ENCODE measurements around the gene OXSR1.

OXSR1 gene

GRCh38 chr3:38247366-38248035, 82.2 kb downstream of the OXSR1 start:
- no peak for TF ChIP-seq POLR2AphosphoS5 (IDR thresholded peaks at IDR 0.05; ENCODE audit: low read depth, low read length)
- no peak for TF ChIP-seq SIN3A (IDR thresholded peaks at IDR 0.05; ENCODE audit: borderline replicate concordance, insufficient read depth, low read length)
- TF ChIP-seq TAF1 (IDR thresholded peaks at IDR 0.05; ENCODE audit: borderline replicate concordance, insufficient read depth, low read length), result no peak

GRCh38 chr3:38250198-38250597, 84.9 kb downstream of the OXSR1 start:
- TF ChIP-seq POLR2AphosphoS5 (IDR thresholded peaks at IDR 0.05; ENCODE audit: low read depth, low read length) (no peak), TAF1 (IDR thresholded peaks at IDR 0.05; ENCODE audit: borderline replicate concordance, insufficient read depth, low read length) (no peak), SIN3A (IDR thresholded peaks at IDR 0.05; ENCODE audit: borderline replicate concordance, insufficient read depth, low read length) (no peak), REST (IDR thresholded peaks at IDR 0.05; ENCODE audit: insufficient read depth in 1 of 2, low read depth in 2 of 2, low read length in 2 of 2) (no peak), FOXP2 (optimal IDR thresholded peaks at IDR 0.05; ENCODE audit: borderline replicate concordance, extremely low read depth, extremely low read length, insufficient read depth) (no peak)

GRCh38 chr3:38251197-38251596, 85.9 kb downstream of the OXSR1 start:
- TF ChIP-seq FOXP2 (optimal IDR thresholded peaks at IDR 0.05; ENCODE audit: borderline replicate concordance, extremely low read depth, extremely low read length, insufficient read depth) (no peak), REST (IDR thresholded peaks at IDR 0.05; ENCODE audit: insufficient read depth in 1 of 2, low read depth in 2 of 2, low read length in 2 of 2) (no peak), TAF1 (IDR thresholded peaks at IDR 0.05; ENCODE audit: borderline replicate concordance, insufficient read depth, low read length) (no peak), POLR2AphosphoS5 (IDR thresholded peaks at IDR 0.05; ENCODE audit: low read depth, low read length) (no peak), SIN3A (IDR thresholded peaks at IDR 0.05; ENCODE audit: borderline replicate concordance, insufficient read depth, low read length) (no peak)

- TF ChIP-seq POLR2AphosphoS5 (IDR thresholded peaks at IDR 0.05; ENCODE audit: low read depth, low read length) (no peak), REST (IDR thresholded peaks at IDR 0.05; ENCODE audit: insufficient read depth in 1 of 2, low read depth in 2 of 2, low read length in 2 of 2) (no peak), TAF1 (IDR thresholded peaks at IDR 0.05; ENCODE audit: borderline replicate concordance, insufficient read depth, low read length) (no peak), FOXP2 (optimal IDR thresholded peaks at IDR 0.05; ENCODE audit: borderline replicate concordance, extremely low read depth, extremely low read length, insufficient read depth) (no peak)
These were observed 88.4 kb downstream of the OXSR1 start for GRCh38 chr3:38253704-38254103.

- TF ChIP-seq FOXP2 (optimal IDR thresholded peaks at IDR 0.05; ENCODE audit: borderline replicate concordance, extremely low read depth, extremely low read length, insufficient read depth) (no peak), TAF1 (IDR thresholded peaks at IDR 0.05; ENCODE audit: borderline replicate concordance, insufficient read depth, low read length) (no peak)
These were observed 89.5 kb downstream of the OXSR1 start for GRCh38 chr3:38254872-38255271.

- TF ChIP-seq SIN3A (IDR thresholded peaks at IDR 0.05; ENCODE audit: borderline replicate concordance, insufficient read depth, low read length) (no peak), REST (IDR thresholded peaks at IDR 0.05; ENCODE audit: insufficient read depth in 1 of 2, low read depth in 2 of 2, low read length in 2 of 2) (no peak)
These were observed 90.3 kb downstream of the OXSR1 start for GRCh38 chr3:38255627-38256026.
